ENCODE results near the gene CDADC1.

Gene CDADC1

DNA sequence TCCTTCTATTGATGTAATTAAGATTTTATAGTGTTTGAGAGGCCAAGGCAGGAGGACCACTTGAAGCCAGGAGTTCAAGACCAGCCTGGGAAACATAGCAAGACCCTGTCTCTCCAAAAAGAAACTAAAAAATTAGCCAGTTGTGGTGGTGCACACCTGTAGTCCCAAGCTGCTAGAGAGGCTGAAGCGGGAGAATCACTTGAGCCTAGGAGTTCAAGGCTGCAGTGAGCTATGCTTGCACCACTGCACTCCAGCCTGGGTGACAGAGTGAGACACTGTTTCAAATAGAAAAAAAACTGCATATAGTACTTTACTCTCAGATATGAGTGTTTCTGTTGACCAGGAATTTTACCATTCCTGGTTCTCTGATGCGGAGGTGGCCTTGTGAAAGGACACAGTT, 48.9 kb downstream of the CDADC1 start:
- H3K4me1 ChIP-seq (ENCODE audit: insufficient read depth, low read length): no peaks in the 10 kb centered on the region
- H3K9ac ChIP-seq (ENCODE audit: low read depth, low read length): no peak overlapping the region
- H3K4me3 ChIP-seq (ENCODE audit: low read length): no peak overlapping the region
- H3K27me3 ChIP-seq (ENCODE audit: insufficient read depth, low read length): no peaks in the 10 kb centered on the region
- H3K36me3 ChIP-seq (ENCODE audit: insufficient read depth, low read length): no peaks in the 10 kb centered on the region
- H3K9me3 ChIP-seq (ENCODE audit: insufficient read depth, low read depth, low read length): no peaks in the 10 kb centered on the region
- H3K27ac ChIP-seq (ENCODE audit: low read depth, low read length): no peak overlapping the region
- 92% methylated on average over 2 of the region's 2 CpGs for WGBS

DNA sequence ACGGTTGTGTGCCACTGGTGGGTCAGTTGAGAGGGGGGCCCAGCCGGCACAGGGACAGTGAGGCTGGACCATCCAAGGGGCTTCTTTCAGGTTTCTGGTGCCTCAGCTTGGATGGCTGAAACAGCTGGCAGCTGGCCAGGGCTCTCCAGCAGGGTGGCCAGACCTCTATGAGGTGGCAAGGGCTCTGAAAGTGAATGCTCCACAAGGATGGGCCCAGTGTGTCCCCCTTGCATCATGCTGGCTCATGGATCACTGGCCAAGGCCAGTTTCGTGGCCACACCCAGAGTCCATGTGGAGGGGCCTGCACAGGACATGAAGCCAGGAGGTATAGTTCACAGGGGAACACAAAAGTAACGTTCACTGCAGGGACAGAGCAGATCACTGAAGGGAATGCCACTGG, 49.6 kb downstream of the CDADC1 start:
- Histone ChIP-seq H3K36me3 (ENCODE audit: insufficient read depth, low read length) (no peaks in the 10 kb centered on the region), H3K4me1 (ENCODE audit: insufficient read depth, low read length) (no peaks in the 10 kb centered on the region), H3K9me3 (ENCODE audit: insufficient read depth, low read depth, low read length) (no peaks in the 10 kb centered on the region), H3K27ac (ENCODE audit: low read depth, low read length) (no peak overlapping the region), H3K27me3 (ENCODE audit: insufficient read depth, low read length) (no peaks in the 10 kb centered on the region), H3K4me3 (ENCODE audit: low read length) (no peak overlapping the region), H3K9ac (ENCODE audit: low read depth, low read length) (no peak overlapping the region)
- WGBS: 90% methylated on average over 4 of the region's 4 CpGs

DNA sequence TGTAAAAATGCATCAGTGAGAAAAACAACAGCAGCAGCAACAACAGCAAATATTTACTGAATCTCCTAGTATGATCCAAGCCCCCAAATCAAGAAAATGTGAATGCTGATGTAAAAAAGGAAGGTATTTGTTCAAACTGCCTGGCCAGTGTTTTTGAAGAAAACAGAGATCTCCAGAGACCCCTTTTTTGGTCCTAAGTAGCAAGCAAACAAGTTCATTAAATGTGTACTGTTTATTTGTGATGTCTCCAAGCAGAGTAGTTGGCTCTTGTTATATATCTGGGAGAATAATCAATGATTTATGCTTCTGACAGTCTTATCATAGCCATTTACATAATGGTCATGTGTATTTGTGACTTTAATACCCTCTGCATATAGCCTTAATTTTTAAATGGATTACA, 50.7 kb downstream of the CDADC1 start:
- Histone ChIP-seq H3K9me3 (ENCODE audit: insufficient read depth, low read depth, low read length) (no peaks in the 10 kb centered on the region), H3K9ac (ENCODE audit: low read depth, low read length) (no peak overlapping the region), H3K4me3 (ENCODE audit: low read length) (no peak overlapping the region), H3K27me3 (ENCODE audit: insufficient read depth, low read length) (no peaks in the 10 kb centered on the region), H3K4me1 (ENCODE audit: insufficient read depth, low read length) (no peaks in the 10 kb centered on the region), H3K36me3 (ENCODE audit: insufficient read depth, low read length) (no peaks in the 10 kb centered on the region), H3K27ac (ENCODE audit: low read depth, low read length) (no peak overlapping the region)

DNA sequence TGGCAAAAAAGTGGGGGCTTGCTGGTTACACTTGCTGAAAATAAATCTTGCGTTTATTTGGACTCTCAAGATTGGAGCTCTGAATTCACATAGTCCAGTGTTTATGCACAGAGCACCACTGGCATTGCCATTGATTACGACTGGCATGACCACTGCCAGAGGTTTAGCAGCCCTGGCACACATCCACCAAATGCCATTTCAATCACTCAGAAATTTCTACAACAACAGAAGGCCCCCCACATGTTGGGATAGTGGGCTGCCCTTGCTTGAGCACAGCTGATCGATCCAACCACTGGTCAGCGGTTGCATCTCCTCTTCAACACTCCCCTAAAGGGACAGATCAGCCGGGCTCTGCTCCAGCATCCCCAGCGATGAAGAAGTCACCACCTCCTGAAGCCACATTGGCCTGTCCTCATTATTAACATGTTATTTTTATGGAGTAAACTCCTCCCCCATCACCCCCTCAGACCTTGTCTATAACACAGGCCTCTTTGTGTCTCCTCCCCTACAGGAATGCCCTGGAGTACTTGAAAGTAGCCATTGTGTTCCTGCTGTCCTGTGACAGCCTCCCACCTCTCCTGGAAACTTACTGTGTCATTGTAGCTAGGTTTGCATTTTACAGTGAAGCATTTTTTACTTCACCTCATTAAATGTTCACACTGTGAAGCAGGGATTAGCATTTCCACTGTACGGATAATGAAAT, 51.3 kb downstream of the CDADC1 start:
- Histone ChIP-seq H3K27ac (ENCODE audit: low read depth, low read length) (no peak overlapping the region), H3K36me3 (ENCODE audit: insufficient read depth, low read length) (no peaks in the 10 kb centered on the region), H3K9me3 (ENCODE audit: insufficient read depth, low read depth, low read length) (no peaks in the 10 kb centered on the region), H3K9ac (ENCODE audit: low read depth, low read length) (no peak overlapping the region), H3K27me3 (ENCODE audit: insufficient read depth, low read length) (no peaks in the 10 kb centered on the region), H3K4me1 (ENCODE audit: insufficient read depth, low read length) (no peaks in the 10 kb centered on the region), H3K4me3 (ENCODE audit: low read length) (no peak overlapping the region)
- 91% methylated on average over 7 of the region's 7 CpGs for WGBS

DNA sequence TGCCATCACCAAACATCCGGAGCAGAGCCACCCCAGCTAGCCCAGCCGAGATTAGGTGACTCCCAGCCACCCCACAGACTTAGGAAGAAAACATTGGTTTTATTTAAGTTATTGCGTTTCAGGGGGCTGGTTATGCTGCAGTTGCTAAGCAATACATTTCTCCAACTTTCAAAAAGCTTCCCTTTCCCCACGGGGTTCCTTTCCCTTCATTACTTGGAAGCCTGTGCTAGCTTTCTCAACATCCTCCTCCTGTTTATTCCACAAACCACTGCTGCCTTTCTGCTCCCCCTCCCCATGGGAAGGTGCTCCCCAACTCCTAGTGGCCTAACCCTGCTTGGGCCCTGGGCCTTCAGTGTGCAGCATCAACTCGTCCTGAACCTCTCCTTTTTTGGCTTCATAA, 52.6 kb downstream of the CDADC1 start:
- Histone ChIP-seq H3K27me3 (ENCODE audit: insufficient read depth, low read length) (no peaks in the 10 kb centered on the region), H3K4me3 (ENCODE audit: low read length) (no peak overlapping the region), H3K4me1 (ENCODE audit: insufficient read depth, low read length) (no peaks in the 10 kb centered on the region), H3K9ac (ENCODE audit: low read depth, low read length) (no peak overlapping the region), H3K36me3 (ENCODE audit: insufficient read depth, low read length) (no peaks in the 10 kb centered on the region), H3K27ac (ENCODE audit: low read depth, low read length) (no peak overlapping the region), H3K9me3 (ENCODE audit: insufficient read depth, low read depth, low read length) (no peaks in the 10 kb centered on the region)
- WGBS: 88% methylated on average over 5 of the region's 5 CpGs

DNA sequence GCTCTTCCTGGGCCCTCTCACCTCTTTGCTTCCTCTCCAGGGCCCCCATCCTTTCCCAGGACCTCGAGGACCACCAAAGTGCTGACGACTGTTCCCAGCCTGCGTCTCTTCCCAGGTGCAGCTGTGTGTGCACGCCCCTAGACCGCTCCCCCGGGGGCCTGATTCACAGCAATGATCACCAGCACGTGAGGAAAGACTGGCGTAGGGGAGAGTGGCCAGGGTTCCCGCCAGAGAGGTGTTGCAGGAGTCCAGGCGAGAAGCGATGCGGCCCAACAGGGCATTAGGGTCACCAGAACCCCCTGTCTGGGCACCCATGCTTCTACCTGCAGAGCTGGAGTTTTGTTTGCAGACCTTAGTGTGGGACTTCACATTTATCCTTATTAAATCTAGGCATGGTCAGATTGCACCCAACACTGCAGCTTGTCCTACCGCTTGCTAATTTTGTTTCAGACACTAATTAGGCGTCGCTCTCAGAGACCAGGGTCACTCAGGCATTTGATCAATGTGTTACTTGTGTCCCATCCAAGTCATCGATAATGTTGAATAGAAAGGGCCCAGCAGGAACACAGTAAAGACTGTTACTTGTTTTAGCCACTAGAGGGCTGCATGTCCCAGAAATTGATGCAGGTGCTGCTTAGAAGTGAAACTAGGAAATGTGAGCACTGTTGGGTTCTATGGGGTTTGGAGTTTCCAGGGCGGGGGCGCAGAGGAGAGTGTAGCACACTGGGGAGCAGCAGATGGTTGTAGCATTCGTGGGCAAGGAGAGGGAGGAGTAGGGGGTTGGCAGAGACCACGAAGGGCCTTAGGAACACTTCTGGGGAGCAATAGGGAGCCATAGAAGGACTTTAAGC, 53.2 kb downstream of the CDADC1 start:
- 60% methylated on average over 20 of the region's 20 CpGs for whole genome bisulfite sequencing
- H3K9ac ChIP-seq (ENCODE audit: low read depth, low read length): no peak overlapping the region

DNA sequence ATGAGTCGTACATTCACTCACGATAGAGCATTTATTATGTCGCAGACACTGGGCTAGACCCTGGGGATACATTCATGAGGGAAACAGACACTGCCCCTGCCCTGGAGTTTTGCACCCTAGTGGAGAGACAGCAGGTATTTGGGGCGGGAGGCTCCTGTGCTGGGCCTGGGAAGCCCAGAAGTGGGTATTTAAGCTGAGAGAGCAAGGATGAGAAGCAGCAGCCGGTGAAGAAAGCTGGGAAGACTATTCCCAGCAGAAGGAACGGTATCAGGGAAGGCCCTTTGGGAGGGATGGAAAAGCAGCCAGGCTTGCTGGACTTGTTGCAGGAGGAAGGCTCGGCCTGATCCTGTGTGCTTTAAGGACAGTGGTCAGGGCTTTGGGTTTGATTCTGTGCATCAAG, 54.5 kb downstream of the CDADC1 start:
- Histone ChIP-seq H3K4me3 (ENCODE audit: low read length) (no peak overlapping the region), H3K27me3 (ENCODE audit: insufficient read depth, low read length) (no peaks in the 10 kb centered on the region), H3K9me3 (ENCODE audit: insufficient read depth, low read depth, low read length) (no peaks in the 10 kb centered on the region), H3K4me1 (ENCODE audit: insufficient read depth, low read length) (no peaks in the 10 kb centered on the region), H3K27ac (ENCODE audit: low read depth, low read length) (no peak overlapping the region), H3K9ac (ENCODE audit: low read depth, low read length) (no peak overlapping the region), H3K36me3 (ENCODE audit: insufficient read depth, low read length) (no peaks in the 10 kb centered on the region)
- 84% methylated on average over 7 of the region's 7 CpGs for WGBS

More for the DNA sequence above, 53.2 kb downstream of the CDADC1 start:
- Histone ChIP-seq H3K27ac (ENCODE audit: low read depth, low read length) (no peak overlapping the region), H3K4me1 (ENCODE audit: insufficient read depth, low read length) (no peaks in the 10 kb centered on the region), H3K9me3 (ENCODE audit: insufficient read depth, low read depth, low read length) (no peaks in the 10 kb centered on the region), H3K27me3 (ENCODE audit: insufficient read depth, low read length) (no peaks in the 10 kb centered on the region), H3K36me3 (ENCODE audit: insufficient read depth, low read length) (no peaks in the 10 kb centered on the region), H3K4me3 (ENCODE audit: low read length) (no peak overlapping the region)

DNA sequence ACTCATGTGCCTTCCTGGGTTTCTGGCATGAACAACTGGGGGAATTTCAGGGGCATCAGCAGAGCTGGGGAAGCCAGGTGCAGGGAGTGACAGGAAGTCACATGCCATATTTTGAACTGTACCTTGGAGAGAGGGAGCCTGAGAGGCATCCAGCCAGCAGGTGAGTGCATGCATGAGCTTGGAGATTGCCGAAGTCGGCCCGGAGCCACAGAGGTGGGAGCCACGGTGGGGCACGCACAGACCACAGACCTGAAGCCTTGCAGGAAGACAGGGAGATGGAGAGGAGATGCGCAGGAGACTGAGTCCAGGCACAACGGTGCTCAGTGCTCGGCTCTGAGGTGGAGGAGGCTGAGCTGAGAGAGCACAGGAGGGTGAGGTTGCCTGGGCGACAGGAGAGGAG, 55.1 kb downstream of the CDADC1 start:
- 94% methylated on average over 9 of the region's 9 CpGs for WGBS
- Histone ChIP-seq H3K4me1 (ENCODE audit: insufficient read depth, low read length) (no peaks in the 10 kb centered on the region), H3K27ac (ENCODE audit: low read depth, low read length) (no peak overlapping the region)

DNA sequence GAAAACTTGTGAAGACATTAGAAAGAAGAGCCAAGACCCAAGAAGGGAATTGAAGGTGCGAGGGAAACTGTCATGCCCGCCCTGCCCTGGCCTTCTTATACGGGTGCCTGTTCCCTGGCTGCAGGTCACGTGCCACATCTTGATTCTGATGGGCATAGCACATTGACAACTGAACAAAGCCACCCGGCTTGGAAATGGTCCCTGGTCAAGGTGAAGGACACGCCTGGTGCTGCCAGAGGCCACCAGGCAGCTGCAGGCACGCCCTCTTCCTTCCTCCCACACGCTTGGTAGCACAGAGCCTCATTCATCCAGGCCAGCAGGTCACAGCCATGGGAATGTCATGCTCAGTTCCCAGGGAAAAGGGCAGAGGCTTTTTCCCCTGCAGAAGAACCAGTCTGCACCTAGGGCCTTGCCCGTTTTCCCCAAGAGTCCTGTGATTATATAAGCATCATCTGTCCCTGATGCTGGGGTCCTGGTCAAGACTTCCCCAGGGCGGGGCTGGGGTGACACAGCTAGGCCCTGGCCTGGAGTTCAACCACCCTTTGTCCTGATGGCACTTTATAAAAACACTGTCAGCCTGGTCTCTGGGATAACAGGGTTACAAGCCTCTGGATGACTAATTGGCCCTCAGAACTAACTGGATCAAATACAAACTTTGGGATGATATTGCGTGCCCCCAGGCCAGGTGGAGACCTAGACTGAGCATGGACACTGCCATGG, 56.0 kb downstream of the CDADC1 start:
- H3K9me3 ChIP-seq (ENCODE audit: insufficient read depth, low read depth, low read length): no peaks in the 10 kb centered on the region
- no peak overlapping the region for H3K9ac ChIP-seq (ENCODE audit: low read depth, low read length)
- H3K27ac ChIP-seq (ENCODE audit: low read depth, low read length): no peak overlapping the region
- no peaks in the 10 kb centered on the region for H3K36me3 ChIP-seq (ENCODE audit: insufficient read depth, low read length)
- no peaks in the 10 kb centered on the region for H3K27me3 ChIP-seq (ENCODE audit: insufficient read depth, low read length)
- no peaks in the 10 kb centered on the region for H3K4me1 ChIP-seq (ENCODE audit: insufficient read depth, low read length)
- no peak overlapping the region for H3K4me3 ChIP-seq (ENCODE audit: low read length)
- 86% methylated on average over 11 of the region's 11 CpGs for WGBS

More for the DNA sequence above, 55.1 kb downstream of the CDADC1 start:
- no peak overlapping the region for H3K4me3 ChIP-seq (ENCODE audit: low read length)
- H3K27me3 ChIP-seq (ENCODE audit: insufficient read depth, low read length): no peaks in the 10 kb centered on the region
- H3K36me3 ChIP-seq (ENCODE audit: insufficient read depth, low read length): no peaks in the 10 kb centered on the region
- H3K9ac ChIP-seq (ENCODE audit: low read depth, low read length): no peak overlapping the region
- no peaks in the 10 kb centered on the region for H3K9me3 ChIP-seq (ENCODE audit: insufficient read depth, low read depth, low read length)

DNA sequence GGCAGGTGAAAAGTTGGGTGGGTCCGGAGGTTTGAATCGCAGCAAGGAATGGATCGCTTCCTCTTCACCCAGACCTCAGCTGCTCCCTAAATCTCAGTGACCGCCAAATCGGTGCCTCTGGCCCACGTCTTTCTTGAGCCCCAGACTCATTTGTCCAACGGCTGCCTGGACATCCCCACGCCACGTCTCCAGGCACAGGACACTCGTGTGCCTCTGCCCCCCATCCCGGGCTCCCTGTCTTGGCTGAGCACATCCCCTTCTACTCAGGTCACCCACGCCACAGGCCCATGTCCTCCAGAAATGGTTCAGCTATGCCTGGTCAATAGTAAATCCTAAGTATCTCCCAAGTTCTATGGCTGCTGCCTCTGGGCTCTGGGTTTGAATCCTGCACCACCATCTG, 56.6 kb downstream of the CDADC1 start:
- no peaks in the 10 kb centered on the region for H3K9me3 ChIP-seq (ENCODE audit: insufficient read depth, low read depth, low read length)
- no peaks in the 10 kb centered on the region for H3K36me3 ChIP-seq (ENCODE audit: insufficient read depth, low read length)
- no peak overlapping the region for H3K9ac ChIP-seq (ENCODE audit: low read depth, low read length)
- 94% methylated on average over 12 of the region's 12 CpGs for WGBS
- H3K27ac ChIP-seq (ENCODE audit: low read depth, low read length): no peak overlapping the region
- no peaks in the 10 kb centered on the region for H3K27me3 ChIP-seq (ENCODE audit: insufficient read depth, low read length)
- H3K4me1 ChIP-seq (ENCODE audit: insufficient read depth, low read length): no peaks in the 10 kb centered on the region
- no peak overlapping the region for H3K4me3 ChIP-seq (ENCODE audit: low read length)
